A673 (cell line): ENCODE measurements around the gene NCKAP5.

Experiments used
- CTCF ChIP-seq: fragments of 300-800, 200-600 bp; sonication (generic); conservative IDR thresholded peaks from 2 replicates; pipeline ENCODE4 v1.5.1; 2017; ENCODE audit warnings: low read depth, mild to moderate bottlenecking, antibody characterized with exemption, low read length, moderate library complexity, mixed read lengths
- EZH2 ChIP-seq: fragments of 200-600 bp; sonication (generic); IDR thresholded peaks from 2 replicates; pipeline ENCODE4 v1.6.1; 2017; ENCODE audit warnings: borderline replicate concordance, low read depth, mild to moderate bottlenecking, mixed read lengths, antibody characterized with exemption, low read length; ENCODE audit not compliant: poor library complexity, severe bottlenecking

DNA sequence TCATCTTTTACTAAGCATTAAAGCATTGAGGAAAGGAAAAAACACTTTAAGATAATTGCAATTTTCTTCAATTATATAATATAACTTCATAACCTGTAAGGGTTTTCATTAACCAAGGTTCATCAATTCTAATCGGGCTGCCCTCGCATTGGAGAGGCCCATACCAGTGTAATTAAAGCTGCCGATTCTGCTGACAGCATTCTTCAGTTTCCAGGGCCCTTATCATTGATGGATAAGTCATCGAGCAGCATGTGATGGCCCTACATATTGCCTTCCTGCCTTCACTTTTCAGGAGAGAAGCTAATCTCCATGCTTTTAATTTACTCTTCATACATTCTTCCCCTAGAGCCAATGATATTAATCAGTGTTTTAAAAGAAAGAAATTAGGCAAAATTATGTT, 92.0 kb downstream of the NCKAP5 start:
- TF ChIP-seq CTCF = no peak
- TF ChIP-seq EZH2 = no peak
